Left ventricle myocardium superior (tissue), 1 donor: Measurements from ENCODE around the gene DNAJC8. TPM values are rescaled to one million over a fixed set of nuclear protein-coding genes. Genes with fewer than 3 reads are reported as not detected.

Experiments used
- ATAC-seq: fragments of 200-7000 bp; cut with Tn5 transposase; one replicate; pipeline ENCODE4 v1.9.1; 2020; ENCODE audit warnings: mild to moderate bottlenecking, moderate library complexity
- DNase-seq: peaks from one replicate; pipeline ENCODE4 v3.0.0-alpha.2; 2020
- intact Hi-C: fragments of 100-400 bp; cut with micrococcal nuclease; formaldehyde crosslinking; loops from one replicate; pipeline ENCODE4 v1.11.0; 2022
- total RNA-seq: library from RNA; stranded (reverse); fragmentation: NEBNext Ultra II Directional; extraction: Animal tissue kit (Norgen Biotek cat#: 25700); gene quantifications from one replicate; pipeline ENCODE4 v1.2.1, GENCODE V29; 2021
- donor health status: DM: no; HTN: yes; CAD: no; lungs with severe emphysema.

Gene DNAJC8
- total RNA-seq, 1 donor from 2014 or later, result 62.3 TPM

DNA sequence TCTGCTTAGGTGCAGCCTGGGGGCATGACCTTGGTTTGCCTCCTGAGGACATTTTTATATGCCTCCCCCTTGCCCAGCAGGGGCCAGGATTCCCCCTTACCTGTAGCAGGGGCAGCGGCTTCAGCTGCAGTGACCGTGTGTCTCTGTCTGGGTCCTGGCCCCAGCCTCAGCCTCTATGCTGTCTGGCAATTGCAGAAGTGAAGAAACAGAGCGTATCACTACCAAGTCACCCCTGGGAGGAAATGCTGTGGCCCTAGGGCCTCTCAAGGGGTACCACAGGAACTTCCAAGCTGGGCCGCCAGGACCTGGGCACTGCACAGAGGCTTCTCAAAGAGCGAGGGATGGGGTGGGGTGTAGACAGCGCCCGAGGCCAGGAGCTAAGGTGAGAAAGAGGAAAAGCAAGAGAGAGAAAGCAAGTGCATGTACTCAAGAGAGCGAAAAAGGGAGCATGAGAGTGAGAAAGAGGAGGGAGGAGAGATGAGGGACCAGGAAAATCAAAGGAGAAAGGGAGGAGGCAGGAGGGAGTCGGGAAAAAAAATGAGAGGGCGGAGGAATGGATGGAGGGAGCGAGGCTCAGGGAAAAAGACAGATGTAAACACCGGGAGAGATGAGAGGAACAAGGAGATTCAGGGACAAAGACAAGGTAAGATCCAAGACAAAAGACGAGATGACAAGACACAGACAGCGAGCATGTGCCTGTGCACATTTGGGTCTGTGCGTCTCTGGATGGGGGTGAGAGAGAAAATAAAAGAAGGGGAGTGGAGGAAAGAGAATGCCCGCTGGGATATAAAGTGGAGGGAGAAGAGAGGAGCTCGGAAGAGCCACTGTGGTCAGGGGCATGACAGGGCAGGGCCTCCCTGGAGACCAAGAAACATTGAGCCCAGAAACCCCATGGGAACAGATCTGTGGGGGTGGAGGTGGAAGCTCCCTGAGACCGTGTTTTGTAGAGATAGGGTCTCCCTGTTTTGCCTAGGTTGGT lies 56.0 kb downstream of the DNAJC8 start, which contains the start of gene PTAFR:
PTAFR (minus strand) TSS at position 199 of the 979 bp plus-strand sequence. CDS start 25,669 bp downstream, outside the sequence.
- ATAC-seq (peak; percentile 35), DNase-seq (peak; percentile 34)
- intact Hi-C loops, result no loop called here

DNA sequence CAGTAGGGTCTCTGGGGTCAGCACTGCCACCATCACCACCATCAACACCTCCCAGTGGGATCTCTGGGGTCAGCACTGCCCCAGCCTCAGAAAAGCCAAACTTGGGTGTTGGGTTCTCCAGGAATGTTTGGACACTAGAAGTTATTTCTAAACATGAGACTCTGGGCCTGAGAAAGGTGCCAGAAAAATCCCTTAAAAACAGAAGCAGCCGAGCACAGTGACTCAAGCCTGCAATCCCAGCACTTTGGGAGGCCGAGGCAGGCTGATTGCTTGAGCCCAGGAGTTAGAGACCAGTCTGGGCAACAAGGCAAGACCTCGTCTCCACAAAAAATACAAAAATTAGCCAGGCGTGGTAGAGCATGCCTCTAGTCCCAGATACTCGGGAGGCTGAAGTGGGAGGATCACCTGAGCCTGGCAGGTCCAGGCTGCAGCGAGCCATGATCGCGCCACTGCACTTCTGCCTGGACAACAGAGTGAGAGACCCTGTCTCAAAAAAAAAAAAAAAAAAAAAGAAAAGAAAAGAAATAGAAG lies 56.8 kb downstream of the DNAJC8 start:
- ATAC-seq (no peak), DNase-seq (no peak)
- intact Hi-C loops, result no loop called here

DNA sequence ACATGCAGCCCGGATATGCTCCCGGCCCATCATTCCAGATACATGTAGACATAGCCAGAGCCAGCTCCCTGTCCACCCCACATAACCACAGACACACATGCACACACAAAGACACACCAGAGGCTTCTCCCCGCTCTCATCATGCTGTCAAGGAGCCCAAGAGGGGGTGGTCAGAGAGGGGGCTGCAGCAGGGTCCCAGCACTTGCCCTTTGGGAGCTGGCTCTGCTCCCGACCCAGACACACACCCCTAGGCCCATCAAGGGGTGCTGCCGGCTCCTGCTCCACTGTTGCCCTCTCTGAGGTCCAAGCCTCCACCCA lies 58.9 kb downstream of the DNAJC8 start:
- intact Hi-C loops, result no loop called here
- no peak for DNase-seq
- ATAC-seq, result peak; percentile 16

DNA sequence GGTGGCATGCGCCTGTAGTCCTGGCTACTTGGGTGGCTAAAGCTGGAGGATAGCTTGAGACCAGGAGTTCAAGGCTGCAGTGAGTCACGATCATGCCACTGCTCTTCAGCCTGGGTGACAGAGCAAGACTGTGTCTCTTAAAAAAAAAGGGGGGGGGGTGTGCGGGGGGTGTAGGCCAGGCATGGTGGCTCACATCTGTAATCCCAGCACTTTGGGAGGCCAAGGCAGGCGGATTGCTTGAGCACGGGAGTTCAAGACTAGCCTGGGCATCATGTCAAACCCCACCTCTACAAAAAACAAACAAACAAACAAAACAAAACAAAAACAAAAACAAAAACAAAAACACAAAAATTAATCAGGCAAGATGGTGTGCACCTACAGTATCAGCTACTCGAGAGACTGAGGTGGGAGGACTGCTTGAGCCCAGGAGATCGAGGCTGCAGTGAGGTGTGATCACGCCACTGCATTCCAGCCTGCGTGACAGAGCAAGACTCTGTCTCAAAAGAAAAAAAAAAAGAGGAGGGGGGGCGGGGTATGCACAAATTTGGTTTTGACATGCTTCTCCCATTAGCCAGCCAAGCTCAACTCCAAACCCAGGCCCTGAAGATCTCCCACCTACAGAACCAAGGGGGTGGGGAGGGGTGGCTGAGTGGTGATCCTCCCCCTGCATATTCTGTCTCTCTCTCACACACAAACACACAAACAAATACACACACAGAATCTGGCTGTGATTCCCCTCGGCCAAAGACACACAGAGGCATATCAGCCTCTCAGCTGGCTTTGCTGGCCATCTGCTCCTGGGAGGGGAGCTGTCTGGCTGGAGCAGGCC lies 59.5 kb downstream of the DNAJC8 start:
- intact Hi-C loops, result no loop called here
- ATAC-seq (no peak), DNase-seq (no peak)

DNA sequence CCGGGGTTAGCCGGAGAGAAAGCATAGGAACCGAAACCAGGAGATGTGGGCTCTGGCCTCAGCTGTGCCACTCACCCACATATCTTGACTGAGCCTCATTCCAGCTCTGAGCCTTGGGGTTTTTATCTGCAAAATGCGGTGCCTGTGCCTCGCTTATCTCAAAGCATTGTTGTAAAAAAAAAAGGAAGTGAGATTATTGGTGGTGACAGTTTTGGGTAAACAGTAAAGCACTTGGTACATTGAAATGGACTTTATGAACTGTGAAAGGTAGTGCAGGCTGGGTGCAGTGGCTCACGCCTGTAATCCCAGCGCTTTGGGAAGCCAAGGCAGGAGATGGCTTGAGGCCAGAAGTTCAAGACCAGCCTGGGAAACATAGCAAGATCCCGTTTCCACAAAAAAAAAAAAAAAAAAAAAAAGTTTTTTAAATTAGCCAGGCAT lies 60.1 kb downstream of the DNAJC8 start:
- DNase-seq (no peak), ATAC-seq (peak; percentile 55)
- intact Hi-C loops, result no loop called here

DNA sequence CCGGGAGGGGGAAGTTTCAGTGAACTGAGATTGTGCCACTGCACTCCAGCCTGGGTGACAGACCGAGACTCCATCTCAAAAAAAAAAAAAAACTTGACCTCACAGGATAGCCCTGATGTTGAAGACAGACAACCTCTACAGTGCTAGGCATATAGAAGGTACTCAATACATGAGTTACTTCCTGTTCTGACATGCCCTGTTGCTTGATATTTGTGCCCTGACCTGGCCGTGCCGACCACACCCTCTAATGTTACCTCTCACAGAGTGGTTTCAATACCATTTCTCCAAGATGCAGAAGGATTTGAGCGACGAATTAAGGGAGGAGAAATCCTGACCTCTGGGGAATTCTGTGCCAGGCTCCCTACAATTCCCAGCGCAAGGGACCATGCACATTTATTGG lies 61.6 kb downstream of the DNAJC8 start:
- DNase-seq, result no peak
- ATAC-seq, result no peak
- intact Hi-C loops, result no loop called here

DNA sequence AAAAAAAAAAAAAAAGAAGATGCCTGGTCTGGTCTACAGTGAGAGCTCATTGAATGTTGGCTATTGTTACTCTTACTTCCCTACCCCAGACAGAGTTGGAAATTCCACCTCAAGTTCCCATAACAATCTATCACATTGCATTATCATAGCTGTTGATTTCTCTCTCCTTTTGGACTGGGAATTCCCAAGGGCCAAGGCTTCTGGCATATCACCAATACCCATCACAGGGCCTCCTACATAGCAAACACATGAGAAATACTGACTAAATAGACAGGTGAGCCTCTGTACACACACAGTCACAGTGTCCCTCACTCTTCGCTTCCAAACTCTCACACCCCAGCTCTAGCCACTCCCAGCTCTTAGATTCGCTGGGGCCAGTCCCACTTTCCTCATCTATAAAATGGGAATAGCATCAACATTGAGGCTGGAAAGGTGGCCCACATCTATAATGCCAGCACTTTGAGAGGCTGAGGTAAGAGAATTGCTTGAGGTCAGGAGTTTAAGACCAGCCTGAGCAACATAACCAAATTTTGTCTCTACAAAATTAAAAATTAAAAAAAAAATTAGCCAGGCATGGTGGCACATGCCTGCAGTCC lies 62.7 kb downstream of the DNAJC8 start:
- ATAC-seq (no peak), DNase-seq (no peak)
- intact Hi-C loops, result no loop called here

DNA sequence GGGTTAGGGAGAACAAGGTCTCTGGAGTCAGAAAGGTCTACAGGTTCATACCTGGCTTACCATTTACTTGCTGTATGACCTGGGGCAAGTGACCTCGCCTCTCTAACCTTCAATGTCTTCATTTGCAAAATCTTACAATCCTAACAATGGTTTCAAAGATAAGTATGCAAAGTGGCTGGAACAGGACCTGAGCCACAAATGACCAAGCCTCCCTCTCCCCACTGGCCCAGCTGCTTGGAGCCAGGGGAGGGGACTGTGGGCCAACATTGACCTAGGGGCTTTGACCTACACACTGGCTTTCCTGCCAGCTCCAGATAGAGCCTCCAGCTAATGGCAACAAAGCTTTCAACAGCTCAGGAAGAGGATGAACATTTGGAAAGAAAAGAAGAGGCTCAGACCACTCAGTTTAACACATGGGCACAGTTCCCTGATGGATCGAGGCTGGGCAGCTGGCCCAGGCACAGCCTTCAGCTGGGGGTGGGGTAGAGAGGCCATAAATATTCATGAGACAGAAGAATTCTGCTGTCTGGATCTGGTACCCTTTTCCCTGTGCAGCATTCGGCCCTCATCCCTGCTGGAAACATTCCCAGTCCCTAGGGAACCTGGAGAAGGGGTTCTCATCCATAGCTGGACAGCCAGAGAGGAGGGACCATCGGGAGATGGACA lies 69.2 kb downstream of the DNAJC8 start:
- intact Hi-C loops, result no loop called here
- ATAC-seq (no peak), DNase-seq (no peak)

DNA sequence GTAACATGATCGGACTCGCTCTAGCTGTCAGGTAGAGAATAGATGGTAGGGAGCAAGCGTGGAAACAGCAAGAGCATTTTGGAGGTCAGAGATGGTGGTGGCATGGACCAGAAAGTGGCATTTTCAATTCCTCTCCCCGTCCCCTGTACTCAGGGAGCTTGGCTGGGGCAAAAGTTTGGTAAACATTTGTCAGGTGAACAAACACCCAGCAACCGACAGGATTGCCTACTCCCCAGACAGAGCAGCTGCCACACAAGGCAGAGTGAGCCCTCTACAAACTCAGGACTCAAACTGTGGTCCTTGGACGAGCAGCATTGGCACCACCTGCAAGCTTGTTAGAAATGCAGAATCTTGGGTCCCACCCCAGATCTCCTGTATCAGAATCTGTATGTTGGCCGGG lies 70.7 kb downstream of the DNAJC8 start:
- intact Hi-C loops, result no loop called here
- DNase-seq (no peak), ATAC-seq (no peak)

DNA sequence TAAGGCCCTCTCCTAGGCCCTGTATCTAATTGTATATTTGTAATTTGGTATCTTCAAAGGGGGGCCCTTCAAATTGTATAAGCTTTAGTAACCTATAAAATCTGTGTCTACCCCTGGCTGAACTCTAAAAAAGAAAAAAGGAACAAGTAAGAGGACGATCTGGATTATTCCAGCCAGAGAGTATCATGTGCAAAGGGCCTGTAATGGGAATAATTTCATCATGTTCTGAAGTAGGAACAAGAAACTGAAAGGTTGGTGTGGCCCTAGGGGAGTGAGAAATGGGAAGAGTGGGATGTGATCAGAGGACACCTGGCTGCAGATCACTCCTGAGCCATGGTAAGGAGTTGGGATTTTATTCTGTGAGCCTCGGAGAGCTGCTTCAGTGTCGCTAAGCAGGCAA lies 71.1 kb downstream of the DNAJC8 start:
- intact Hi-C loops, result no loop called here
- no peak for ATAC-seq

DNA sequence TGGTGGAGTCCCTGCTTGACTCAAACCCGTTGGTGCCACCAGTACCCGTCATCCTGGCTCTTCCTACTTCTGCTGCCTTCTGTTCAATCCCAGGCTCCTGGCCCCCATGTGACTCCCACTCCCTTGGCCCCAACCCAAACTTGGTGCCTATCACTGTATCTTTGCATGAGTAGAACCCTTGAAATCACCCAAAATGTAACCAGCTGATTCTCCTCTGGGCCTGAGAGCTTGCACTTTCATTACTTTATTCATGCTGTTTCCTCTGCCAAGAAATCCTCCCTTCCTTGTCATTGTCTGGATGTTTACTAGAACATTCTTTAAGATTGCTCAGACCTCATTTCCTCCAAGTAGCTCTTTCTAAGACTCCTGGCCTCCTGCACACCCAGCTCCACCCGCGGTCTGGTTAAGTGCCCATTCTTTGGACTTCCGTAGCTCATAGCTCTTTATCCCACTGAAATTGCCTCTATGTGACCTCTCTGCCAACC lies 72.0 kb downstream of the DNAJC8 start:
- intact Hi-C loops, result no loop called here
- DNase-seq, result no peak
- ATAC-seq, result peak; percentile 74

More for the DNA sequence above, 71.1 kb downstream of the DNAJC8 start:
- DNase-seq, result no peak

DNA sequence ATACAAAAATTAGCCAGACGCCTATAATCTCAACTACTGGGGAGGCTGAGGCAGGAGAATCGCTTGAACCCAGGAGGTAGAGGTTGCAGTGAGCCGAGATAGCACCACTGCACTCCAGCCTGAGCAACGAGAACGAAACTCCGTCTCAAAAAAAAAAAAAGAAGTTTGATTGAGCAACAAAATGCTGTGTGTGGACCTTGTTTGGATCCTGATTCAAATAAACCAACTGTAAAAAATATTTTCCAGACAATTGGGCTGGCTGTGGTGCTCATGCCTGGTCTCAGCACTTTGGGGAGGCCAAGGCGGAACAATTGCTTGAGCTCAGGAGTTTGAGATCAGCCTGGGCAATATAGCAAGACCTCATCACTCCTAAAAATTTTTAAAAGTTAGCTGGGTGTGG lies 73.1 kb downstream of the DNAJC8 start:
- no peak for ATAC-seq
- intact Hi-C loops, result no loop called here
- no peak for DNase-seq

DNA sequence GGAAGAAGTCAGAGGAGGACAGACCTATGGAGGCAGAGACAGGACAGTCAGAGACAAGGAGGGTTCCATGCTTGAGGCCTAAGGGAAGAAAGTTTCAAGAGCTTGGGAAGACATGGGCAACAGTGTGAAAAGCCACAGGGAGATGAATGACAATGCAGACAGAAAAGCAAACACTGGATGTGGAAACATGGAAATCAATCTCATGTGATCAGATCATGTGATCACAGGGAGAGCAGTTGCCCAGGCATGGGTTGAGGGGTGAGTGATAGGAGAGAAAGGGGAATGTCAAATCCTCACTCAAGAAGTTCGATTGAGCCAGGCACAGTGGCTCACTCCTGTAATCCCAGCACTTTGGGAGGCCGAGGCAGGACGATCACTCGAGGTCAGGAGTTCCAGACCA lies 73.6 kb downstream of the DNAJC8 start:
- ATAC-seq (no peak), DNase-seq (no peak)
- intact Hi-C loops, result no loop called here

DNA sequence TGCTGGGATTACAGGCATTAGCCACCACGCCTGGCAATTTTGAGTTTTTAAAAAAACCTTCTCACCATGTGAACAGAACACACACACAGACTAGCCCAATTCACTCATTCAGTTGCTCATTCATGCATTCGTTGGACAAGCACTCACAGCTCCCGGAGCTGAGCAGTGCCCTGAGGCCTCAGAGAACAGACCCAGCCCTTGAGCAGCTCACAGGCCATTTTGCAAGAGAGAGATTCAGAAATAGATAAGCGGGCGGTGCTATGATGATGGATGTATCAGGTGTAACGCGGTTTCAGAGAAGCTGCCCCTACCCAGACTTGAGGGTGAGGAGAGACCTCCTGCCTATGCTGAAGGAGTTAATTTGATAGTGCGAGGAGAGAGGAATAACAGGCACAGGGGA lies 74.9 kb downstream of the DNAJC8 start:
- intact Hi-C loops, result no loop called here
- DNase-seq, result no peak
- ATAC-seq, result no peak

DNA sequence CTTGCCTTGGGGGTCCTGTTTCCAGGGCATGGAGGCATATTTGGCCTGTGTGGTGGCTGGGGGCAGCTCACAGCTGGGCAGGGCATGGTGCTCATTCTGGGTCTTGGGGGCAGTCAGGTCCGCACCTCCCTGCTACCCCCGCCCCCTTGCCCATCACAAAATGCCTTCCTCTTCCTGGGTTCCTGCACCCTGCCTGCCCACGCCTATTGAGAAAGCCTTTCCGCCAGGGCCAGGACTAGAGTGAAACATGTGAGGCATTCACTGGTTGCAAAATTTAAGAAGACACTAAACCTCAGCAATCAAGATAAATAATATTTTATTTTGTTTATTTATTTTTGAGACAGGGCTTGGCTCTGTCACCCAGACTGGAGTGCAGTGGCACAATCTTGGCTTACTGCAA lies 76.0 kb downstream of the DNAJC8 start:
- intact Hi-C loops, result no loop called here
- DNase-seq (peak; percentile 35), ATAC-seq (peak; percentile 36)

DNA sequence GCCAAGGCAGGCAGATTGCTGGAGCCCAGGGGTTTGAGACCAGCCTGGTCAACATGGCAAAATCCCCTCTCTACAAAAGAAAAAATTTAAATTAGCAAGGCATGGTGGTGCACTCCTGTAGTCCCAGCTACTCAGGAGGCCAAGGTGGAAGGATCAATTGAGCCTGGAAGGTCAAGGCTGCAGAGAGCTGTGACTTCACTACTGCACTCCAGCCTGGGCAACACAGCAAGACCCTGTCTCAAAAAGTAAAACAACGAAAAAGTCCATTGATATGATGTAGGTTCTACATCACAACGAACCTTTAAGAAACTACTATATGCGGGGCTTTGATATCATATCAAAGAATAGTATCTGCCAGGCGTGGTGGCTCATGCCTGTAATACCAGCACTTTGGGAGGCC lies 77.2 kb downstream of the DNAJC8 start:
- ATAC-seq (no peak), DNase-seq (no peak)
- intact Hi-C loops, result no loop called here

DNA sequence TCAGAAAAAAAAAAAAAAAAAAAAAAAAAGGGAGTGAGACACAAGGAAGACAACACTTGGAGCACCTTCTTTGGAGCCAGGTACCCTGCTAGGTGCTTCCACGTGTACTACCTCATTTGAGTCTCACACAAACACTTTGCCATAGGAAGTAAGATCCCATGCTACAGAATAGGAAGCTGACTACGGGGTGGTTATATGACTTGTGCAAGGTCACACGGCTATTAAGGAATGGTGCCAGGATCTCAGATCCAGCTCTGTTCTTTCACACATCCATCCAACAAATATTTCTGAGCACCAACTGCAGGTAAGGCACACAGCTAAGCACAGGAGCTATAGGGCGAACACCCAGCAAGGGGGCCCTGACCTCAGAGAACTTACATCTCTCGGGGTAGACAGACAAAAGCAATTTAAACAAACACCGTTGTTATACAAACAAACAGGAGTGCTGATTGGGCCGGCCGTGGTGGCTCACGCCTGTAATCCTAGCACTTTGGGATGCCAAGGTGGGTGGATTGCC lies 78.7 kb downstream of the DNAJC8 start:
- DNase-seq, result no peak
- intact Hi-C loops, result no loop called here
- no peak for ATAC-seq
